Ureter (tissue), 1 donor: Measurements from ENCODE around the gene BET1L. TPM values are rescaled to one million over a fixed set of nuclear protein-coding genes. Genes with fewer than 3 reads are reported as not detected.
A peak's percentile ranks its signal among the peaks of the same experiment; 100 is the strongest.
"Not testable (repeated sequence)": the region's sequence is repeated elsewhere in the genome, so short reads cannot be mapped to it uniquely, and the experiment has no call there.

Experiments used
- DNase-seq: peaks from one replicate; pipeline ENCODE4 v3.0.0-alpha.2; 2020; ENCODE audit warnings: low spot score
- total RNA-seq: library from RNA; stranded (reverse); gene quantifications from one replicate; pipeline ENCODE4 v1.2.4, GENCODE V29; 2023
- donor health status: DM: yes; HTN: yes; CAD: no.

Gene BET1L
- total RNA-seq, 1 donor from 2014 or later = 59.9 TPM

GRCh38 chr11:196786-197731 is 10.1 kb downstream of the BET1L start:
- peak; percentile 41 for DNase-seq

GRCh38 chr11:193481-193880 is 13.7 kb downstream of the BET1L start:
- DNase-seq = peak; percentile 34

GRCh38 chr11:192674-193128 is 14.5 kb downstream of the BET1L start, which contains the start of gene SCGB1C1:
TSS of gene SCGB1C1 (plus strand) at chr11:193078. CDS start at chr11:193100, 22 bp downstream.
- DNase-seq = peak; percentile 27

- peak; percentile 64 for DNase-seq
Measured at GRCh38 chr11:191490-192478, 15.4 kb downstream of the BET1L start.

DNA sequence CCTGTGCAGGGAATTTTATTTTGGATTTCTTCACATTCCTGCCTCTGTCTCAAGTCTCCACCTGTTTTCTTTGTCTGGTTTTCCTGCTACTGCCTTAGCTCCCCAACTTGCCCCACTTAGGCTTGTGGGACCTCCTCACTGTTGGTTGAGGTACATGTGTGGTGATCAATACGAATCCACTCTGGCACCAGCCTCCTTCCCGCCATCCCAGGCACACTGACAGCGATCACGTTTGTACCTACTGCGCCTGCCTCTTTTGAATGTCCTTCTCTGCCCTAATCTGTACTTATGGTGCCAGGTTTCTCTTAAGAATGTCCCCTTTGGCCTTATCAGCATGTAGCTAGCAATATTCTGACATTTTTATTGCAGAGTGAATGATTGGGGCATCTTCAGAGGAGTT is 16.7 kb downstream of the BET1L start:
- DNase-seq = peak; percentile 35

DNA sequence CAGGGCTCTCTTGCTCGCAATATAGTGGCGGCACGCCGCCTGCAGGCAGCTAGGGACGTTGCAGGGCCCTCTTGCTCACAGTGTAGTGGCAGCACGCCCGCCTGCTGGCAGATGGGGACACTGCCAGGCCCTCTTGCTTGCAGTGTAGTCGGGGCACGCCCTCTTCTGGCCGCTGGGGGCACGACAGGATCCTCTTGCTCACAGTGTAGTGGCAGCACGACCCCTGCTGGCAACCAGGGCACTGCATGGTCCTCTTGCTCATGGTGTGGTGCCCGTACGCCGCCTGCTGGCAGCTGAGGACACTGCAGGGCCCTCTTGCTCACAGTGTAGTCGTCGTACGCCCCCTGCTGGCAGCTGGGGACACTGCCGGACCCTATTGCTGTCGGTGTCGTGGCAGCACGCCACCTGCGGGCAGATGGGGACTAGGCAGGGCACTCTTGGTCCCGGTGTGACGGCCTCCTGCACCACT is 17.3 kb downstream of the BET1L start:
- not testable (repeated sequence) for DNase-seq

DNA sequence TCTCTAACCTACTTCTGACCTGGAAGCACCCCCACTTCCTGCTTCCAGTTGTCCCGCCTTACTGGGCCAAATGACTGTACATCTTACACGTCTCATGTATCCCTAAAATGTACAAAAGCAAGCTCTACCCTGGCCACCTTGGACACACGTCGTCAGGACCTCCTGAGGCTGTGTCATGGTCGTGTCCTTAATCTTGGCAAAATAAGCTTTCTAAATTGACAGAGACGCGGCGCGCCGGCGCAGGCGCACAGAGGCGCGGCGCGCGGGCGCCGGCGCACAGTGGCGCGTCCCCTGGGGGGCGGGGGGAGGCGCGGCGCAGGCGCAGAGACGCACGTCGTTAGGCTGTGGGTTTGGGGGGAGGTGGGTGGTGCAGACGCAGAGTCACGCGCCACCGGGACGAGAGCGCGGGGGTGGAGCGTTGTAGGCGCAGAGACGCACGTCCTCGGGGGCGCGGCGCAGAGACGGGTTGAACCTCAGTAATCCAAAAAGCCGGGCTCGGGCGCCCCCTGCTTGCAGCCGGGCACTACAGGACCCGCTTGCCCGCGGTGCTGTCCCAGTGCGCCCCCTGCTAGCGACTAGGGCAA is 17.9 kb downstream of the BET1L start:
- not testable (repeated sequence) for DNase-seq

GRCh38 chr11:180242-180641 is 27.0 kb downstream of the BET1L start:
- not testable (repeated sequence) for DNase-seq

Other genes starting within 250 kb of the BET1L start
- gene SCGB1C1, start 14.3 kb downstream of the BET1L start, total RNA-seq = not detected
- gene RIC8A, start 309 bp upstream of the BET1L start, total RNA-seq = 108 TPM
- 13.9 TPM for gene SIRT3, start 28.9 kb upstream of the BET1L start, total RNA-seq
- 87.5 TPM for gene PSMD13, start 29.6 kb upstream of the BET1L start, total RNA-seq
- gene NLRP6, start 71.0 kb upstream of the BET1L start, total RNA-seq = 0.36 TPM
- gene PGGHG, start 81.7 kb upstream of the BET1L start, total RNA-seq = 45.0 TPM
- gene IFITM5, start 92.1 kb upstream of the BET1L start, total RNA-seq = not detected
- 408 TPM for gene IFITM2, start 100.4 kb upstream of the BET1L start, total RNA-seq
- 150 TPM for gene IFITM1, start 106.6 kb upstream of the BET1L start, total RNA-seq
- 536 TPM for gene IFITM3, start 113.5 kb upstream of the BET1L start, total RNA-seq
- gene B4GALNT4, start 162.1 kb upstream of the BET1L start, total RNA-seq = 3.3 TPM
- 78.5 TPM for gene PKP3, start 186.8 kb upstream of the BET1L start, total RNA-seq
- 73.9 TPM for gene SIGIRR, start 207.6 kb upstream of the BET1L start, total RNA-seq
- 17.9 TPM for gene ANO9, start 234.6 kb upstream of the BET1L start, total RNA-seq
- gene PTDSS2, start 242.9 kb upstream of the BET1L start, total RNA-seq = 28.6 TPM